ENCODE results near the gene ZNF415.

DNA sequence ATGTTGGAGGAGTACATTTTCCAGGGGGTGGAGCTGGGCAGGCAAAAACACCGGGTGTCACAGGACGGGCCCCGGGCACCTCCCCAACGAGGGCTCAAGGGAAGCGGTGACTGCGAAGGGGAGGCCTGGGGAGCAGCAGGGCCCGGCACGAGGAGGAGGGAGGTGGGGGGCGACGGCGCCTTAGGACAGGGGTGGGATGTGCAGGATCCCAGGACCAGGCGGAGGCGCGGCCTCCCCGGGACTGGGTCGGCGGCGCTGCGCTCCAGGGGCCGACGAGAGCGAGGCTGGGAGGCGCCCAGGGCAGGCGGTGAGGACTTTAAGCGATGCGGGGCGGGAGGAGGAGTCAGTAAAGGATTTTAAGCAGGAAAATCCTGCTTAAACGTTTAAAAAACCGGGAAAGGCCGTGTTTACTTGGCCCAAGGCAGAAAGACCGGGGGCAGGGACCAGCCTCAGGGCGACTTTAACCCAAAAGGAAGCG is 29.9 kb downstream of the ZNF415 start:
- TF ChIP-seq, protein P1, sequence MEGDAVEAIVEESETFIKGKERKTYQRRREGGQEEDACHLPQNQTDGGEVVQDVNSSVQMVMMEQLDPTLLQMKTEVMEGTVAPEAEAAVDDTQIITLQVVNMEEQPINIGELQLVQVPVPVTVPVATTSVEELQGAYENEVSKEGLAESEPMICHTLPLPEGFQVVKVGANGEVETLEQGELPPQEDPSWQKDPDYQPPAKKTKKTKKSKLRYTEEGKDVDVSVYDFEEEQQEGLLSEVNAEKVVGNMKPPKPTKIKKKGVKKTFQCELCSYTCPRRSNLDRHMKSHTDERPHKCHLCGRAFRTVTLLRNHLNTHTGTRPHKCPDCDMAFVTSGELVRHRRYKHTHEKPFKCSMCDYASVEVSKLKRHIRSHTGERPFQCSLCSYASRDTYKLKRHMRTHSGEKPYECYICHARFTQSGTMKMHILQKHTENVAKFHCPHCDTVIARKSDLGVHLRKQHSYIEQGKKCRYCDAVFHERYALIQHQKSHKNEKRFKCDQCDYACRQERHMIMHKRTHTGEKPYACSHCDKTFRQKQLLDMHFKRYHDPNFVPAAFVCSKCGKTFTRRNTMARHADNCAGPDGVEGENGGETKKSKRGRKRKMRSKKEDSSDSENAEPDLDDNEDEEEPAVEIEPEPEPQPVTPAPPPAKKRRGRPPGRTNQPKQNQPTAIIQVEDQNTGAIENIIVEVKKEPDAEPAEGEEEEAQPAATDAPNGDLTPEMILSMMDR (conservative IDR thresholded peaks at IDR 0.05 in 1 of 2, IDR thresholded peaks at IDR 0.05 in 1 of 2; ENCODE audit: extremely low read depth in 1 of 2, insufficient read depth in 1 of 2, low read depth in 1 of 2, low read length in 2 of 2): no peak
- no peak for TF ChIP-seq EZH2 (IDR thresholded peaks at IDR 0.05; ENCODE audit: borderline replicate concordance, low read length)

Data from mammary epithelial cell (primary cell).